Measurements from ENCODE around the gene KCNH5.

Gene KCNH5

DNA sequence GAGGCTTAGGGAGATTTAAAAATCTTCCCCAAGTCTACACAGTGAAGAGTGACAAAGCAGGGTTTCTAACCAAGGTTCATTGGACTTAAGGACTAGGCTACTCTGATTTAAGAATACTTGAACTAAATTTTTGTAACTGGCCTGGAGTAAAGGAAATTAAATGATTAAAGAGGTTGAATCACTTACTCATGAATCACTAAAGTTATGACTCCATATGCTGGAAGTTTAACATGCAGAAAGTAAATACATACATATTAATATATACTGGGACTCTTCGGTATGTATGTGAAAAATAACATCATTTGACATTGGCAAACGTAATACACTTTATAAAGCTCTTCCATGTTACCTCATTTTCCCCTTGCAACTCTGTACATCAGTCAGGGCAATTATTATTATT, 322.9 kb downstream of the KCNH5 start:
- TF ChIP-seq, protein P1, sequence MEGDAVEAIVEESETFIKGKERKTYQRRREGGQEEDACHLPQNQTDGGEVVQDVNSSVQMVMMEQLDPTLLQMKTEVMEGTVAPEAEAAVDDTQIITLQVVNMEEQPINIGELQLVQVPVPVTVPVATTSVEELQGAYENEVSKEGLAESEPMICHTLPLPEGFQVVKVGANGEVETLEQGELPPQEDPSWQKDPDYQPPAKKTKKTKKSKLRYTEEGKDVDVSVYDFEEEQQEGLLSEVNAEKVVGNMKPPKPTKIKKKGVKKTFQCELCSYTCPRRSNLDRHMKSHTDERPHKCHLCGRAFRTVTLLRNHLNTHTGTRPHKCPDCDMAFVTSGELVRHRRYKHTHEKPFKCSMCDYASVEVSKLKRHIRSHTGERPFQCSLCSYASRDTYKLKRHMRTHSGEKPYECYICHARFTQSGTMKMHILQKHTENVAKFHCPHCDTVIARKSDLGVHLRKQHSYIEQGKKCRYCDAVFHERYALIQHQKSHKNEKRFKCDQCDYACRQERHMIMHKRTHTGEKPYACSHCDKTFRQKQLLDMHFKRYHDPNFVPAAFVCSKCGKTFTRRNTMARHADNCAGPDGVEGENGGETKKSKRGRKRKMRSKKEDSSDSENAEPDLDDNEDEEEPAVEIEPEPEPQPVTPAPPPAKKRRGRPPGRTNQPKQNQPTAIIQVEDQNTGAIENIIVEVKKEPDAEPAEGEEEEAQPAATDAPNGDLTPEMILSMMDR (IDR thresholded peaks at IDR 0.05; ENCODE audit: low read depth, low read length) = no peak
- DNase-seq (ENCODE audit: low read depth, low spot score) = no peak
- in situ Hi-C loops (cut with HindIII; ENCODE audit: low sequenced_read_pairs) = no loop called here
- H3K4me3 ChIP-seq (ENCODE audit: low read depth, low read length) = no peak overlapping the region

DNA sequence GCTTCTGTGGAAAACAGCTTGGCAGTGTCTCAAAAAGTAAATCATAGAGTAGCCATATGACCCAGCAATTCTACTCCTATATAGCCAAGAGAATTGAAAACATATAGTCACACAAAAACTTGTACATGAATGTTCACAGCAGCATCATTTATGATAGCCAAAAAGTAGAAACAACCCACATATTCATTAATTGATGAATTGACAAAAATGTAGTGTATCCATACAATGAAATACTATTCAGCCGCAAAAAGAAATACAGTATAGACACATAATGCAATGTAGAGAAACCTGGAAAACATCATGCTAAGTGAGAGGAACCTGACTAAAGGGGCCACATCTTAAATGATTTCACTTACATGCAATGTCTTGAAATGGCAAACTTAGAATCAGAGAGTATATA, 326.6 kb downstream of the KCNH5 start:
- in situ Hi-C loops (cut with HindIII; ENCODE audit: low sequenced_read_pairs) = no loop called here
- DNase-seq (ENCODE audit: low read depth, low spot score) = no peak
- TF ChIP-seq, protein P1 (IDR thresholded peaks at IDR 0.05; ENCODE audit: low read depth, low read length) = no peak
- no peak overlapping the region for H3K4me3 ChIP-seq (ENCODE audit: low read depth, low read length)

DNA sequence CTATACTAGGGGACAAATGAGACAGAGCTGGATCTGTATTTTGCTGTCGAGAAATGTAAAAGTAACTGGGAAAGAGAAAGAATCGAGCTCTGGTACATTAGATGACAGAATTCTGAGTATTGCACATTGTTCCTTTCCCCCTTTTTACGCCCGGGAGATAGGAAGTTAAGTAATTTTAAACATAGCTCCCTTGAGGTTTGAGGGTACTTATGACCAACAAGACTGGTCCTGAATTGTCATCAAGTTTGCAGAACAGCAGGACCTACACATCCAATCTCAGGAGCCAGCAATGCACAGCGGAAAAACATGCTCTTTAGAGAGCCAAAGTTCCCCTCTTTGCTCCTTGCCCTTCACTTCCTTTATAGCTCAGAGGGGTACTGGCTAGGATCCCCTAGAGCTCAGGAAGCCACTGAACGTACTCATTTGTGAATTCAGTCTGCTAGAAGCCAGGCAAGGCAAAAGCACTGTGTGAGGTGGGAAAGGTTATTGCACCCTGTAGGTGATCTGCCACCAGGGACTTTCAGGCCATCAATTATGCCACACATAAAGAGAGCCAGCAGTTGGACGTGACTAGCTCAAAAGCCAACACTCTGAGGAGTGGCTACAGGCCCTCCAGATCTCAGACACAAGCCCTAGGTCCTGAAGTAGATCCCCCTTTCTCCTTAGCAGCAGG, 333.8 kb downstream of the KCNH5 start:
- in situ Hi-C loops (cut with HindIII; ENCODE audit: low sequenced_read_pairs) = no loop called here
- TF ChIP-seq, protein P1 (IDR thresholded peaks at IDR 0.05; ENCODE audit: low read depth, low read length) = no peak
- no peak overlapping the region for H3K4me3 ChIP-seq (ENCODE audit: low read depth, low read length)
- DNase-seq (ENCODE audit: low read depth, low spot score) = no peak

DNA sequence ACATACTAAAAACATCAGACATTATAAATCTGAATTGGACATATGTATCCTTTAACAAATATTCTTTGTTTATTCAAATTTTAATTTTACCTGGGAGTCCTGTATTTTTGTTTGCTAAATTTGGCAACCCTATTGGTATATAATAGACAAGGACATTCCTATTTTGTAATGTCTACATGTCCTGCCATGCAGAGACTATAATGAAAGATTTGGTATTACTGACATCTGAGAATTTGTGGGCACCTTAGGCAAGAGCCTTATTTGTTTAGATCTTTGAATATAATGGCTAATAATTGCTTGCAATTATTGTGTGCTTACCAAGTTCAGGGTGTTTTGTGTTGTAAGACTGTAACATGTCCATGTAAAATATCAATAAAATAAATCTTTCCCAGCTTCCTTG, 334.4 kb downstream of the KCNH5 start:
- no peak for DNase-seq (ENCODE audit: low read depth, low spot score)
- H3K4me3 ChIP-seq (ENCODE audit: low read depth, low read length) = no peak overlapping the region
- TF ChIP-seq, protein P1 (IDR thresholded peaks at IDR 0.05; ENCODE audit: low read depth, low read length) = no peak
- in situ Hi-C loops (cut with HindIII; ENCODE audit: low sequenced_read_pairs) = no loop called here

DNA sequence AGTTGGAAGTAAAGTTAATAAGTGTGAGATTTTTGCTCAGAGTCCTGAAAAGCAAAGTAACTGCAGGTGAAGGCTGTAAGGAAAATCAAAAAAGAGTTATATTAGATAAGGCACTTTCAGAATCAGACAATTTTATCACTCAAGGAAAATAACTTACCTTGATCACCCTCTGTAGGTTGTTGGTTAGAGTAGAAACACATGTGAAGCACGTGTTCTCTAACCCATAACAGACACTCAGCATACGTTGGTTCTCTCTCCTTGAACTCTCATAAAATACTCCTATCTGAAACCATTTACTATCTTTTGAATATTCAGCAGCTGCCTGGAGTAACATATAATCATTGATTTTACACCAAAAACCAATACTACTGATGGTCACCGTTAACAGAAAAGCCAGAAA, 335.5 kb downstream of the KCNH5 start:
- H3K4me3 ChIP-seq (ENCODE audit: low read depth, low read length) = no peak overlapping the region
- in situ Hi-C loops (cut with HindIII; ENCODE audit: low sequenced_read_pairs) = no loop called here
- DNase-seq (ENCODE audit: low read depth, low spot score) = no peak
- TF ChIP-seq, protein P1 (IDR thresholded peaks at IDR 0.05; ENCODE audit: low read depth, low read length) = no peak

DNA sequence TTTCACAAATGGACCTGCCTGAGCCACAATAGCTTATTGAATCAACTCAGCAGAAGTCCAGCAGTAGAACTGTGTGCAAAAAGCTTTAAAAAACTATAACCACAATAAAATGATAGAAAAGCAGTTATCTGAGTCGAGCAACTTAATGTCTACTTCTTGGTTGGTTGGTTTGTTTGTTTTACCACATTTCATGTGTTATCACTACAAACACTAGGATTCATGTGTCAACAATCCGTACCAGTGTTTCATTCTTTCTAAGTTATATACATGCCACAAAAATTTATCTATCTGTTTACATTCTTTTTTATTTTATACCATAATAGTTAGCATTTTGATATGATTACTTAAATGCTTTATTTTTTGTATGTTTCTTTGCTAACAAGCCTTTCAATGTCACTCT, 339.0 kb downstream of the KCNH5 start:
- H3K4me3 ChIP-seq (ENCODE audit: low read depth, low read length) = no peak overlapping the region
- in situ Hi-C loops (cut with HindIII; ENCODE audit: low sequenced_read_pairs) = no loop called here
- no peak for DNase-seq (ENCODE audit: low read depth, low spot score)
- TF ChIP-seq, protein P1 (IDR thresholded peaks at IDR 0.05; ENCODE audit: low read depth, low read length) = no peak

Measured in astrocyte of the spinal cord (primary cell).